GM18526 (cell line): ENCODE measurements around the gene DMKN.

ENCODE experiments used
- POLR2A ChIP-seq: IDR thresholded peaks from 3 replicates; pipeline ENCODE4 v1.6.1; 2011; ENCODE audit not compliant: insufficient read length; ENCODE audit errors: extremely low read depth

DMKN gene

DNA sequence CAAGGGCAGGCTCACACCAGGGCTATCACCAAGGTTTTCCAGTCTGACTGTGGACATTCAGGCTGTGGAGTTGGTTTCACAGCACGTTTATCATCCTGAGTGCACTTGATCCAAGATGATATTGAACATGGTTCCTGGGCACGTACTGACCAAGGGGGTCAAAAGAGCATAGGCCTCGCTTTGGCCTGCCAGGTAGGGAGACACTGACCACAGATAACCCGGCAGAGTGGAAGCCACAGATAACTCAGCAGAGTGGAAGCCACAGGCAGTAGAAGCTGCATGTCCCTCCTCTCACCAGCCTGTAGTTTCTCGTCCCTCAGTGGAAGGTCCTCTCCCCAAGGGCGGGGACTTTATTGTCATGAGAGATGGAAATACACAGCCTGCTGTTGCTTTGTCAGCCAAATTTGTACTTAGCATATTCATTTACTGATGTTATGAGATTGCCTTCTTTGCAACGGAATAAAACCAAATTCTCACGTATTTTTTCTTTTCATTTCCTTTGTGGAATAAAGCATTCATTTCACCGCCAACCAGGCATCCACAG lies 14.4 kb downstream of the DMKN start:
- TF ChIP-seq POLR2A = no peak

DNA sequence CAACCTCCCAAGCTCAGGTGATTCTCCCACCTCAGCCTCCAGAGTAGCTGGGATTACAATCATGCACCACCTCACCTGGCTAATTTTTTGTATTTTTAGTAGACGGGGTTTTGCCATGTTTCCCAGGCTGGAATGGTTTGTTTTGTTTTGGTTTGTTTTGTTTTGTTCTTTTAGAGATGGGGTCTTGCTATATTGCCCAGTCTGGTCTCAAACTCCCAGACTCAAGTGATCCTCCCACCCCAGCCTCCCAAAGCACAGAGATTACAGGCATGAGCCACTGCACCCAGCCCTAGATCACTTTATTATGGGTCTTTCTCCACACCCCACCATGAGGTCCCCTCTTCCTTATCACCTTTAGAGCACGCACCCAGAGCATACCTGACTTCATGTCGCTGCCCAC lies 15.2 kb downstream of the DMKN start:
- TF ChIP-seq POLR2A = no peak

DNA sequence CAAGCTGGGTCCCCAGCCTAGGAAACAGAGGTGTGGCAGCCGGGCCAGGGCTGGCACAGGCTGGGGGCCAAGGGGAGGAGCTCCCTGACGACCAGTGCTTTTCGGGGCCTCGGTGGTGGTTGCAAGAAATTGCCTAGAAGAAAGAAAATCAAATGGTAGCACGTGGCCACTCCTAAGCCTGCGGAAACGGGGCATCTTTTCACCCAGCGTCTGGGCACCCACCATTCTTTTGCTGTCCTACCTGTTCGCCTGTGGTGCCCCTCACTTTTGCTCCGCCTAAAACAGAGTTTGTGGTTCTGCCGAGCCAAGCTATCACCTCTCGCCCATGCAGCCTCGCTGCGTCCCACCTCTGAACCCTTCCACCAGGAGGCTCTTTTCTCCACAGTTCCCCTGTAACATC lies 16.0 kb downstream of the DMKN start:
- TF ChIP-seq POLR2A = no peak

DNA sequence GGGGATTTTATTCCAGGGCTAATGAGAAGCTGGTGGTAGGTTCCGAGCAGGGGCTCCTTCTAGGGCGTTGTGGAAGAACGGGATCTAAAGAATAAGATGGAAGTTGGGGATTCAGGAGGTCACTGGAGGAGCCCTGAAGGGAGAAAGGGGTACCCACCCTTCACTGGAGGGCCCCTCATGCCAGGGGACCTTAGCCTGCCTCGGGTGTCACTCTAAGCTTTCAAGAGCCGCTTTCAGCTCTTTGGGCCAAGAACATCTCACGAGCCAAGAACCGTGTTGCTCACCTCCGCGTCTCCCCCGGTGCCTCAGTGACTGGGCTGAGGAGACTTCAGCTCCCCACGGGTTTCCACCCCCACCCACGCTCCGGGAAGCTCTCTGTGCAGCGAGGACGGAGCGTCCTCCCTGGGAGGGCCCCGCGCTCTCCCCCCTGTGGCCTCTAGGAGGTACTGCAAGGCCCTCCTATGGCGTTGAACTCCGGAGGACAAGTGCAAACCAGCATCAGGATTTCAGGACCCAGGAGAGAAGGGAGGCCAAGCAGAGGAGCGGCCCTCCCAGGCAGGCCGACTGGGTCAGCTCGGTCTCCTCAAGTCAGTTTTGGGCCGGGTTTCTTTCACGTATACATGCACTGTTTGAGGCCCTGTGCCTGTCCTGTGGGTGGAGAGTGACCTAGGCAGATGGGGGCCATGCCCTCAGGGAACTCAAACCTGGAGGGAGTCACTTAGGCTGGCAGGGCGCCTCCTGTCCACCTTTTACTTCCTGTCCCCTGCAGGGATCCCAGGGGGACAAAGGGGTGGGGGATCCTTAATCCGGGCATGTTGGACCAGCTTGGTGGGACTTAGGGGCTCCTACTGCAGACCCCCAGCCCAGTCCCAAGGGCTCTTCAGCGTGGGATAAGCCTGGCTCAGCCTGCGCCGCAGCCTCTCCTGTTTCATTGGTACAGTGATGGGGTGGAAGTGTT lies 18.1 kb downstream of the DMKN start:
- TF ChIP-seq POLR2A = no peak

DNA sequence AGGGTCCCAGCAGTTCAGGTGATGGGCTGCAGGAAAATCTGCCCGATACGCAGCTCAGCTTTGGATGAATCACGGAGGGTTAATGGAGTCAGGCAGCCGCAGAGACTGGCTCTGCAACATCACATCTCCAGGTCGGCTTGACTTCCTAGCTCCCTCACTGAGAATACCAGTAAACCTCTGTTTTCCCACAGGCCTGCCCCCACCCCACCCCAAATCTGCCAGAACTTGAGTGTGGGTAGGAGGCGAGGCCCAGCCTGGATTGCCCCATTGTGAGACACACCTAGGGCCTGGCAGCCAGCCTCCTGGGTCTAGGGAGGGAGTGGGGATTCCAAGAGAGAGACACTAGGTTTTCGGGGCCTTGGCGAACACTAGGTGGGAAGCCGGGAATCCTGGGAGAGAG lies 19.5 kb downstream of the DMKN start:
- no peak for TF ChIP-seq POLR2A

DNA sequence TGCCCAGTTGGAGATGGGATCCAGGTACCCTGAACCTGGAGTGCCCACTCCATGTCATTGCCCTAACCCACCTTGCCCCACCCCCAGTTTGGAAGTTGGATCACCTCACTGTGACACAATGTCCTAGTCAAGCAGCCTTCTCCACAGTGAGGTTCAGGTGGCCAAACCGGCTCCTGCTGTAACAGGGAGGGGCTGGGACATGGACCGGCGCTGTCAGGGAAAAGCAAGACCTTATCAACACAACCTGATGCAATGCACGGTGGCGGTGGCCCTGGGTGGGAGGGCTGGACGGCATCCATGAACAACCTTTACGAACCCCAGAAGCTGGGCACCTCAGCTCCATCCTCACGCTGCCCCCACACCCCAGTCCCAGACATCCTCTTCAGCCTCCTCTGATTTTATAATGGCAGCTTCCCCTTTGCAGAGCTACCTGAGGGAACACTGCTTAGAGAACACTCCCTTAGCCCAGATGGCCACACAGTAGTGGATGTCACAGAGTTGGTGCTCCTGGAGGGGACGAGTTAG lies 21.6 kb downstream of the DMKN start:
- TF ChIP-seq POLR2A = no peak

DNA sequence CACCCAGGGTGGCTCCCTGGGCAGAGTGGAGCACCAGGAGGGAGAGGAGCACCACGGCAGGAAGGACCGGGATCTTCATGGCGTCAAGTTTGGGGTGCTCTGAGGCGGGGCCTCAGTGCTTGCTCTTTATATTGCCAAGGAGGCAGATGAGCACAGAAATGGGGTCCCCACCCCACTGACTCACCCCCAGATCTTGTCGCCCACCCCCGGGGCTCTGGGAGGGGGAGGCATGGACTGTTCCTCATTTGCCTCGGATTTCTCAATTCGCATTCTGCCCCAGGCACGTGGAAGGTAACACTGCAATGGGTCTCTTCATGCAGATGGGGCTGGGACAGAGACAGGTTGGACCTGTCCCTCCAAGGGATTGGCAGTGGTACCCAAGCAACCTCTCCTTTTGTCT lies 23.1 kb downstream of the DMKN start, which contains the start of gene KRTDAP:
Gene KRTDAP (minus strand): TSS at position 101 of the 400 bp plus-strand sequence. CDS start 22 bp downstream, at position 79.
- no peak for TF ChIP-seq POLR2A

DNA sequence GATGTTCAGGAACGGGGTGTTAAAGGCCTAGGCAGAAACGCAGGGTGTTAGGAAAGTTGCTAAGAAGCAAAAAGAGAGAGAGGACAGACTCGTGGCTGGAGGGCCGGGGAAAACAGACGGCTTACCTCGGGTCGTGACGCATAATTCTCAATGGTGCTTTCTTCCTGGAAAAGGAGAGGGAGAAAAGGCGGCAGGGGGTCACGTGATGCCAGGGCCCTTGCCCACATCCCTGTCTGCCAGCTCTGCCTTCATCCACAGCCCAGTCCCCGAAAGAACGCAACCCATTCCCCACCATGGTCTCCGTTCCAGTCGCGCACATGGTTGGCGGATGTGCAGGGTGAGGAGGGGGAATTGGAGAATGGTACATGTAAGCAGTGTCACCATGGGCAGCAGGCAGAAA lies 24.8 kb downstream of the DMKN start:
- TF ChIP-seq POLR2A = no peak

DNA sequence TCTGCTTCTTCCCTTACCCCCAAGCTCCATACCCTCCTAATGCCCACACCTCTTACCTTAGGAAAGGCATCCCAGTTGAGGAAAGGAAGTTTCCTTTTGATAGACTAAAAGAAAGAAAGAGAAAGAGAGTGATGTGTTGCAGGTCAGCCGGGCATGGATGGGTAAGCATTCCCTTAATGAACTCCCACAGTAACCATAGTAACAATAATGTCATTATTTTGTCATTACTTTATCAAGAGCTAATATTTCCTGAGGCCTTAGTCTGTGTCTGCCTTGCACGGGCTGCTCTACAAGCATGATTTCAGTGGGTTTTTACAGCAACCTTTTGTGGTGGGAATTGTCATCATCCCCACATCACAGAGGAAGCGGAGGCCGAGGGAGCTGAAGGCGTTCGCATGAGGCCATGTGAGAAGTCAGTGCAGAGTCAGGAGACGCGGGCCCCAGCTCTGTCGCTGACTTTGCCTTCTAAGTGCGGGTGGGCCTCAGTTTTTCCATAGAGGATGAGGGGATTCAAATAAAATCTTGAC lies 25.7 kb downstream of the DMKN start:
- no peak for TF ChIP-seq POLR2A

DNA sequence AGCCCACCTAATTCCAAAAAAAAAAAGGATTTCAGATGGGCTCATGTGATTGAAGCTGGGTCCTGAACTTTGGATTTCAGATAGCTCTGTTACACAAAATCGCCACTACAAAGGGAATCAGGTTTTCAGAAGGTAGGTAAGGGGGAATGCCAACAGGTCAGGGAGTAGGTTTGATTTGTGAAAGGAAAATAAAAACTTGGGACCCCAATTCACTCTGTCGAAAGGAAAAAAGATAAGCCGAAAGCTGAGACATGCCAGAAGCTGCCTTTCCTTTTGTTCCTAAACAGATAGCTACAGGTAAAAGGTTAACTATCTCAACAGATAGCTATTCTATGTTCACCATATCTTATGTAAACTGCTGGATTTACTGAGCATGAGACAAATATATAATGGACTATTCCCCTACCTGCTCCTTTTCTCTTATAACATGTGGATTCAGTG lies 27.2 kb downstream of the DMKN start:
- TF ChIP-seq POLR2A = no peak

DNA sequence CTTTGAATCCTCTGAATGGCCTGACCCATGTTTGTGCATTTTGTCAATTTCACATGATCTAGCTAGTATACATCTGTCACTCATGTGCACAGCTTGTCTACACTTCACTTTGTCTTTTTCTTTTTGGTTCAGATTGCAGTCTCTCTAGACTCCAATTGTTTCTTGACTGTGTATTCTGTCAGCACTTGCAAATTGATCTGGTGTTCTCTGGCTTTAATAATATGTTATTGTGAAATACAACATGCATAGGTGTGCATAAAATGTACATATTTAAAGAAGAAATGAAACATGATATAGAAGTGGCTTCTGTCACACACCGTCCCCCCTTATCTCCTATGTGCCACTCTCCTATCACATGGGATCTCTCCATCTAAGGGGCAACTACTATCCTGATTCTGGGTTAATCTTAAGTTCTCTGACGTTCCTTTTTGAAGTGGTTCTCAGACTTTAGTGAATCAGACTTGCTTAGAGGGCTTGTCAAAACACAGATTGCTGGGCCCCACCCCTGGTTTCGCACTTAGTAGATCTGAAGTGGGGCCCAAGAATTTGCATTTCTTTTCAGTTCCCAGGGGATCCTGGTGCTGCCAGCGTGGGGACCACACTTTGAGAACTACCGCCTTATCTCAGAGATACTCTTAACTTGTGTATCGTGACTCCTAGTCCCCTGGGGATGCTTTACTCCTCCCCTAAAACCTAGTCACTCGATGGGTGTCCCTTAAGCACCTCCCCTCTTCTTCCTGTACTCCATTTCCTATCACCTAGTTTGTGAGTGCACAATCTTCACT lies 29.0 kb downstream of the DMKN start:
- TF ChIP-seq POLR2A = no peak

DNA sequence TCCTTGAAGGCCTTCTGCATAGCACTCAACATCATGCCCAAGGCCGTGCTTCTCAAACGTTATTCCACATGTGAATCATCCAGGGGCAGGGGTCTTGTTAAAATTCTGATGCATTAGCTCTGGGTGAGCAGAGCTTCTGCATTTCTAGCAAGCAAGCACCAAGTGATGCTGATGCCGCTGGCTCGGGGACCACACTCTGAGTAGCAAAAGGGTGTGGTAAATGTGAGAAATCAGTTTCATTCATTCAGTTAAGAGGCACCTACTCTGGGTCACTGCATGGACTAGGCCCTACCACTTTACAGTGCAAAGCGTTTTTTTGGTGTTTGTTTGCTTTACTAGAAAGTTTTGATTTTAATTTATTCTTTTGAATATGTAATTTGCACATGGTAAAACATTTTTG lies 30.4 kb downstream of the DMKN start:
- no peak for TF ChIP-seq POLR2A

DNA sequence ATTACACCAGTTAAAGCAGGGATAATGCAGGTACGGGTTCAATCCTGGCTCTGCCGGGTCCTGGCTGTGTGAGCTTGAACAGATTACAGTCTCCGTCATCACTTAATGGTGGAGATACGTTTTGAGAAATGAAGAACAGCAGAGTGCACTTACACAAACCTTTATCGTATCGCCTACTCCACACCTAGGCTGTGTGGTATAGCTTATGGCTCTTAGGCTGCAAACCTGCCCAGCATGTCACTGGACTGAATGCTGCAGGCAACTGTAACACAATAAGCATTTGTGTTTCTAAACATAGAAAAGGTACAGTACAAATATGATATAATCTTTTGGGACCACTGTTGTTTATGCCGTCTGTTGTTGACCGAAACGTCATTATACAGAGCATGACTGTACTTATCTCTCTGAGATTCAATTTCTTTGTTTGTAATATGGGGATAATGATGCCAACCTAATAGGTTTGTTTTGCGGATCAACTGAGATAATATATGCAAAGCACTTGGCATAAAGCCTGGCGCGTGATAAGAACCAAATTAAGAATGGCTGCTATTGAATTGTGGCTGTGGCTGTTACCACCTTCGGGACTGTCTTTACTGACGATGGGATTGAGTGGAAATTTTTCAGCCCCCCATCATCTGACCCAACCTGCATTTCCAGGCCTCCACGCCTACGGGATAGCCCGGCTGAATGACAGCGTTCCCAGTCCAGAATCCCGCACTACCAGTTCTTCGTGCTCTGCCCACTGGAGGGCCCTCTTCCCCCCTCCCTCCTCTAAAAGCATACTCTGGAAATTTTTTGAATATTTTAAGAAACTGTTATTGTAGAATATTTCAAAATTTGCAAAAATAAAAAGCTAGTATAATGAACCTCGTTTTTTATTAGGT lies 34.4 kb downstream of the DMKN start:
- no peak for TF ChIP-seq POLR2A

DNA sequence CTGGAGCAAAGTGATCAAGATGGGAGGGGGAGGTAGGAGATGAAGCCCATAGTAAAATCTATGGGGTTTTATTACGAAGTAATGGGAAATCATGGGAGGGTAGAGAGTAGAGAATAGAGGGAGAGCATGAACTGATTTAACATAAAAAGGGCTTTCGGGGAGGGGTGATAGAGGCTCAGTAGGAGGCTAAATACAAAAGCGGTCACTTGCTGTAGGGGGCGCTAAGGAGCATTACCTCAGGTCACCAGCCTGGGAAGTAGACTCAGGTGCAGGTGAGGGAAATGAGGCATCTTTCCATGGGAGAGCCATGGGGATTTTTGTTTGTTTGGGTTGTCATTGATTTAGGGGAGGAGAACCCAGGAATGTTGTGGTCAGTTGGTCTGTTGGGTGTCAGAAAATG lies 37.3 kb downstream of the DMKN start:
- no peak for TF ChIP-seq POLR2A
